Mesodermal cell (in vitro differentiated cells): ENCODE results near the gene CHMP1B. TPM values are rescaled to one million over a fixed set of nuclear protein-coding genes. Genes with fewer than 3 reads are reported as not detected.
A peak's percentile ranks its signal among the peaks of the same experiment; 100 is the strongest.

ENCODE experiments used
- H3K27ac ChIP-seq: 2 replicates; pipeline ENCODE4 v1.7.0; 2013; ENCODE audit warnings: mild to moderate bottlenecking, low read depth, low read length, moderate library complexity; ENCODE audit not compliant: severe bottlenecking
- H3K36me3 ChIP-seq: 2 replicates; pipeline ENCODE4 v1.7.1; 2013; ENCODE audit warnings: mild to moderate bottlenecking, low read length, moderate library complexity; ENCODE audit not compliant: control insufficient read depth, insufficient read depth
- H3K4me1 ChIP-seq: one replicate; pipeline ENCODE4 v1.7.1; 2013; ENCODE audit warnings: mild to moderate bottlenecking, low read length; ENCODE audit not compliant: insufficient read depth, control insufficient read depth, poor library complexity, severe bottlenecking
- H3K4me3 ChIP-seq: 2 replicates; pipeline ENCODE4 v1.7.0; 2013; ENCODE audit warnings: low read length, control low read depth, mild to moderate bottlenecking; ENCODE audit not compliant: insufficient read depth, poor library complexity, severe bottlenecking; ENCODE audit errors: extremely low read depth
- H3K9me3 ChIP-seq: 2 replicates; pipeline ENCODE4 v1.7.1; 2013; ENCODE audit warnings: mild to moderate bottlenecking, low read length, moderate library complexity; ENCODE audit not compliant: control insufficient read depth
- WGBS, 2 experiments: methylation state at CpG; one replicate each; pipeline ENCODE4 v1.1.5; 2013; ENCODE audit warnings: missing lambda C conversion rate in 2 of 2; ENCODE audit not compliant: insufficient coverage in 2 of 2; 5-methylcytosine and 5-hydroxymethylcytosine counted together
- polyA plus RNA-seq, 2 experiments: library from polyadenylated mRNA; stranded (reverse); fragments of 50-300 nt; gene quantifications; one replicate each; pipeline ENCODE4 v1.2.3, GENCODE V29; 2013

CHMP1B gene, protein sequence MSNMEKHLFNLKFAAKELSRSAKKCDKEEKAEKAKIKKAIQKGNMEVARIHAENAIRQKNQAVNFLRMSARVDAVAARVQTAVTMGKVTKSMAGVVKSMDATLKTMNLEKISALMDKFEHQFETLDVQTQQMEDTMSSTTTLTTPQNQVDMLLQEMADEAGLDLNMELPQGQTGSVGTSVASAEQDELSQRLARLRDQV
- polyA plus RNA-seq (2013, experiment 1 of 2): 40.1 TPM
- polyA plus RNA-seq (2013, experiment 2 of 2): 38.2 TPM

DNA sequence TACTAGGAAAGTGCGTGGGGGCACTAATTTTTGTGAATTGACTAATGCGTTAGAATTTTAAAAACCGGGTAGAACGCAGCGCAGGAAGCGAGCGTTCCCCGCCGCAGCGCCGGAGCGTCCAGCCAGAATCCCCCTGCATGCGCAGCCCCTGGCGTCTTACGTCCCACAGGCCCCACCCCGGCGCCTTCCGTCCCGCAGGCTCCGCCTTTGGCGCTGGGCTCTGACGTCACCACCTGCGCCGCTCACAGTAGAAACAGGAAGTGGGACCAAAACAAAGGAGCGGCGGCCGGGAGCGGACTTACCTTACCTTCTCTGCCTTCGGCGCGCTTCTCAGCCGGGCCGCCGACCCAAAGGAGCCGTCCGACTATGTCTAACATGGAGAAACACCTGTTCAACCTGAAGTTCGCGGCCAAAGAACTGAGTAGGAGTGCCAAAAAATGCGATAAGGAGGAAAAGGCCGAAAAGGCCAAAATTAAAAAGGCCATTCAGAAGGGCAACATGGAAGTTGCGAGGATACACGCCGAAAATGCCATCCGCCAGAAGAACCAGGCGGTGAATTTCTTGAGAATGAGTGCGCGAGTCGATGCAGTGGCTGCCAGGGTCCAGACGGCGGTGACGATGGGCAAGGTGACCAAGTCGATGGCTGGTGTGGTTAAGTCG, at the start of gene CHMP1B:
TSS of gene CHMP1B (plus strand) at position 268 of the 660 bp plus-strand sequence. CDS start at position 367, 99 bp downstream.
- H3K4me1 ChIP-seq: peaks cover 23% of the 10 kb centered on the region
- H3K4me3 ChIP-seq: peak within 1 kb of the TSS; percentile 97
- peak within 1 kb of the TSS; percentile 95 for H3K27ac ChIP-seq
- WGBS, 2 experiments: 0% methylated on average over 39 to 52 of the region's 53 CpGs
- no peaks in the 10 kb centered on the region for H3K9me3 ChIP-seq
- peaks cover 10% of the 10 kb centered on the region for H3K36me3 ChIP-seq

DNA sequence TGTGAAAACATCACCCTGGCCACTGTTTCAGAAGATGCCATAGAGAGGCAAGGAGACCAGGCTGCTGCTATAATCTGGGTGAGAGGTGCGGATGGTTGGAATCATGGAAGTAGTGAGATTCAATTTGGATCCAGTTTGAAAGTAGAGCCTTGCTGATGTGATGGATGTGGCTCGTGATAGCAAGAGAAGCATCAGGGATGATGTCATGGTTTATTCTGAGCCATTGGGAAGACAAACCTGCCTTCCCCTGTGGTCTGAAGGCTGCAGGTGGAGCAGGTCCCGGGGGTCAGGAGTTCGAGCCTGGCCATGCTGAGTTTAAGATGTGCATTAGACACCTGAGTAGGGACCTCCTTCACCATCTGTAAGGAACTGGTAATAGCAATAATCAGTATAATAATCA, 49.6 kb upstream of the CHMP1B start:
- Histone ChIP-seq H3K27ac (no peak overlapping the region), H3K4me3 (no peak overlapping the region), H3K9me3 (no peaks in the 10 kb centered on the region), H3K4me1 (peaks cover 8% of the 10 kb centered on the region), H3K36me3 (no peaks in the 10 kb centered on the region)
- 83 to 90% methylated on average over 2 to 4 of the region's 4 CpGs for WGBS, 2 experiments

DNA sequence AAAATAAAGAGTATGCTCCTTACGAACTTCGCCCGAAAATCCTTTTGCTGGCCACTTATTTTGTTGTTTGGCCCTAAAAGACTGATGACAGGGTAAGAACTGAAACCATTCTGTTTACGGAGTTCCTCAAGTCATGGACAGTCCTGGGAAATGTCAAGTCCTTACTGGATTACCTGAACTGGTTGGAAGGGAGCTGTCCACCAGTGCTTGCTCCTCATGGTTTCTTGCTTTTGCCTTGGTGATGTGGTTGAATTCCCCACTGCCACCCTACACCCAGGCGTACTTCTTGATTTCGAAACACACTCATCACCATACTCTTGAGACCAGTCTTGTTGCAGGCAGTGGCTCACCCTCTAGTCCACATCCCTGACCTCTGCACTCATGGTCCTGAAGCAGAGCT, 49.1 kb upstream of the CHMP1B start:
- peaks cover 12% of the 10 kb centered on the region for H3K4me1 ChIP-seq
- H3K9me3 ChIP-seq: no peaks in the 10 kb centered on the region
- H3K27ac ChIP-seq: no peak overlapping the region
- 81 to 85% methylated on average over 6 of the region's 6 CpGs for WGBS, 2 experiments
- H3K36me3 ChIP-seq: no peaks in the 10 kb centered on the region
- no peak overlapping the region for H3K4me3 ChIP-seq

DNA sequence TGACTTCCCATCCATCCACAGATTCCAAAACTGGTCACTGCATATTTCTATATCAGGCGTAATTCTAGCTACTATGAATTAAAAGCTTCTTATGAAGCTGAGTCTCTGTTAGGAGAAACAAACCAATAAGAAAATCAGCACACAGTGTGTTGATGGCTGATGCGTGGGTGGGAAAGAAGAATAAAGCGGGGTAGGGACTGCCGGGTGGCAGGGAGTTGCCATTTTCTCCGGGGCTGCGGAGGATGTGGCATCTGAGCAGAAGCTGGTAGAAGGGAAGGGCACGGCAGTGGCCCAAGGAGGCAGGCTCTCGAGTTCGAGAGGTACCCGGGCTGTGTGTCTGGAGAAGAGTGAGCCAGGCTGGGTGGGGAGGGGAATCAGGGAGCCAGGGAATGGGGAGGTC, 48.6 kb upstream of the CHMP1B start:
- 95 to 97% methylated on average over 6 to 9 of the region's 10 CpGs for WGBS, 2 experiments

DNA sequence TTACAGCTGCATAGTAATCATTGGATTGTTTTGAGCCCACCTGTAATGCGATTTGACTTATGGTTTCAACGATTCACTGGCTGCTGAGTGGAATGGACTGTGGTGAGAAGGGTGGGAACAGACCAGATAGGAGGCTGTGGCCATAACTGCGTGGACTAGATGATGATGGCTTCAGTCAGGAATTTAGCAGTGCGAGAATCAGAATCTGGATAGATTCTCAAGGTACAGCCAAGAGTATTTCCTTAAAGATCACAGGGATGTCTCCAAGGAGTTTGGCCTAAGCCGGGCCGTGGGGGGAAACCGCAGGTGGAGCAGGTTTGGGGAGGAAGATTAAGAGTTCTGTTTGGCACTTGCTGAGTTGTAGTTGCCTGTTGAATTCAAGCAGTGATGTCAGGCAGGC, 44.0 kb upstream of the CHMP1B start:
- Histone ChIP-seq H3K36me3 (no peaks in the 10 kb centered on the region), H3K27ac (peak overlapping the region; percentile 79), H3K4me1 (peaks cover 19% of the 10 kb centered on the region), H3K4me3 (no peak overlapping the region), H3K9me3 (no peaks in the 10 kb centered on the region)
- 91% methylated on average over 7 of the region's 7 CpGs for WGBS, 2 experiments

More for the DNA sequence above, 48.6 kb upstream of the CHMP1B start:
- no peaks in the 10 kb centered on the region for H3K36me3 ChIP-seq
- no peaks in the 10 kb centered on the region for H3K9me3 ChIP-seq
- peaks cover 17% of the 10 kb centered on the region for H3K4me1 ChIP-seq
- H3K27ac ChIP-seq: no peak overlapping the region
- no peak overlapping the region for H3K4me3 ChIP-seq

DNA sequence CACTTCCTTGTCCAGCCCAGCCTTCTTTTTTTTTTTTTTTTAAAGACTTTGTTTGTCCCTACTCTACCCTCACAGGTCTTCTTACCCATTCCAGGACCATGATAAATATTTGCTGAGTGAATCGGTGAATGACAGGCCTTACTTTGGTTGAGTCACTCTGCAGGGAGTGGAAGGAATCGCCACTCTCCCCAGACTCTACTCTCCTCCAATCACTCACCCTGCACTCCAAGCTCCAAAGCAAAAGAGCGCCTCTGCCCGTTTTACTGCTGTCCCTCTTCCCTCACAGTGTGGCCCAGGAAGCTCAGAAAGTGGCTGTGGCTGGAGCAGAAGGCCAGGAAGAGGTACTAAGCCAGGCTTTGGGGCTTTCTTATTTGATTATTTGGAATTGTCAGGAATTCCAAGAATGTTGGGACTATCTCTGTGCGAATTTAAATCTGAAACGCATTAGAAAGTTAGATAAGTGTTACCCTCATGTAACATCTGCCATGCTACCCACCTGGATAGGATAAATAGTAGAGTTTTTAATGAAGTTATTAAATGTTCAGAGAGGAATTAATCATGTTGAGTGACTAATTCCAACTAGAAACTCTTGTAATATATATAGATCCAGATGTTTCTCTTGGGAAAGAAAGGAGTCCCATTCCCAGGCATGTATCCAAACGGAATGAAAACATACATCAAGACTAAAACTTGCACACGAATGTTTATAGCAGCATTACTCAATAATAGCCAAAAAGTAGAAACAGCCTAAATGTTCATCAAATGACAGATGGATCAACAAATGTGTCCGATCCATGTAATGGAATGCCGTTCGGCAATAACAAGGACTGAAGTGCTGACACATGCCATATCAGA, 43.0 kb upstream of the CHMP1B start:
- Histone ChIP-seq H3K27ac (peak overlapping the region; percentile 79), H3K9me3 (no peaks in the 10 kb centered on the region), H3K4me1 (peaks cover 19% of the 10 kb centered on the region), H3K36me3 (no peaks in the 10 kb centered on the region), H3K4me3 (no peak overlapping the region)
- 96 to 97% methylated on average over 3 to 5 of the region's 11 CpGs for WGBS, 2 experiments

DNA sequence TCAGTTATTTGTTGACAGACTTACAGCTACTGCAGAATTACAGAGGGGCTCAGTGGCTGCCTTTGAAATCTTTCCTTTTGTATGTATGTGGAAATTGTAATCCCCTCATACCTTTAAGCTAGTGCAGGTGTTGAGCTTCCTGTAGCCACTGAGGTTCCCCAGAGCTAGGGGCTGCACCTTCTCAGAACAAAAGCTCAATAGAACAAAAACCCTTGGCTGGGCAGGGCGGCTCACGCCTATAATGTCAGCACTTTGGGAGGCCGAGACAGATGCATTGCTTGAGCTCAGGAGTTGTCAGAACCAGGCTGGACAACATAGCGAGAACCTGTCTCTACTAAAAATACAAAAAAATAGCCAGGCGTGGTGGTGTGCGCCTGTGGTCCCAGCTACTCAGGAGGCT, 41.3 kb upstream of the CHMP1B start:
- H3K27ac ChIP-seq: no peak overlapping the region
- no peaks in the 10 kb centered on the region for H3K36me3 ChIP-seq
- no peak overlapping the region for H3K4me3 ChIP-seq
- 90 to 98% methylated on average over 5 to 6 of the region's 6 CpGs for WGBS, 2 experiments
- no peaks in the 10 kb centered on the region for H3K9me3 ChIP-seq
- H3K4me1 ChIP-seq: peaks cover 19% of the 10 kb centered on the region

DNA sequence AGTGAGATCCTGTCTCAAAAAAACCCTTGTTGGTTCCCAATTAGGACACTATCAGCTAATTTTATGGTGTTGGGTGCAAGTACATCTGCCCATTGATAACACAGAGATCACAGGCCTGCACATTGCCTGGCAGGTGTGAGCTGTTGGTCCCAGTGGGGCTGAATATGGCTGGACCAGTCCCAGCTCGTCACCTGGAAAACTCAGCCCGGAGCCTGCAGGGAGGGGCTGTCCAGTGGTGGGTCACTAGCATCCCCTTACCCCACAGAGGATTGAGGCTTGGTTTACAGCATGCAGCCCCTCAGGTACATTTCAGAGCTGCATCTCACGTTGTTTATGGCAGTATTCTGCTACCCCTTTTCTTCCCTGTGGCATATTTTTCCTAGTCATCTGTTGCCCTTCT, 40.8 kb upstream of the CHMP1B start:
- H3K9me3 ChIP-seq: no peaks in the 10 kb centered on the region
- H3K4me1 ChIP-seq: peaks cover 19% of the 10 kb centered on the region
- WGBS, 2 experiments: 84 to 86% methylated on average over 2 to 3 of the region's 3 CpGs
- no peak overlapping the region for H3K27ac ChIP-seq
- H3K4me3 ChIP-seq: no peak overlapping the region
- no peaks in the 10 kb centered on the region for H3K36me3 ChIP-seq

DNA sequence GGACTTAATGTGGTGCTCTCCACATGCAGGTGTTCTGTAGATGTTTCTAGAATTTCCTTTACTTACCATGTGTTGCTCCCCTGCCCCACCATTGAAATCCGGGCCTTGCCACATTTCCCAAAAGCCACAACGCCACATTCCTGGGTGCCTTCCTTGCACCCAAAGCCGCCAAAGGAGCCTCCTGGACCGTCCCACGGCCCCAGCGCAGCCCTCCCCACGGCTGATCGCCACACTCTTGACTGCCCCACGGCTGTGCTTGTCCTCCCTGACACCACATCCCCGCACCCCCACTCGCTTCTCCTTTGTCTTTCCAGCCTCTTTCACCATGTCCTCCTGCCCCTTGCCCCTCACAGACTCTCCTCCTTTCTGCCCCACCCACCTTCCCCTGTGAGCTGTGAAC, 40.2 kb upstream of the CHMP1B start:
- Histone ChIP-seq H3K9me3 (no peaks in the 10 kb centered on the region), H3K27ac (no peak overlapping the region), H3K4me3 (no peak overlapping the region), H3K36me3 (no peaks in the 10 kb centered on the region), H3K4me1 (peaks cover 16% of the 10 kb centered on the region)
- whole genome bisulfite sequencing, 2 experiments: 90 to 92% methylated on average over 11 of the region's 11 CpGs

DNA sequence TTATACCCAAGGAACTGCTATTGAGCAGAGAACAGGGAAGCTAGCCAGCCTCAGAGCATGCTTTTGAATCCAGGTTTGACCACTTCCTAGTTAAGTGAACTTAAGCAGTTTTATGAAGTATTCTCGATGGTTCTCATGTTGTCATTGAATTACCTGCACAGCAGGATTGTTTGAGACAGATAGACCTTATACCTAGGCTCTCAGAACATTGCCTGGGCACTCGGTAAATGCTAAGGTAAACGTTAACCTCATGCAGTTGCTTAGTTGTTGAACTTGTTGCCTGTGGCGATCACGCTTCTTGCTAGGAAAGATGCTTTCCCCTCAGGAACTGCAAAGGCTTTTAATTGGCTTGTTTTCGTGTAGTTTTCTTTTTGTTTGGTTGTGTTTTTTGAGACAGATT, 34.0 kb upstream of the CHMP1B start:
- Histone ChIP-seq H3K27ac (no peak overlapping the region), H3K9me3 (no peaks in the 10 kb centered on the region), H3K4me1 (no peaks in the 10 kb centered on the region), H3K4me3 (no peak overlapping the region), H3K36me3 (no peaks in the 10 kb centered on the region)
- 88 to 90% methylated on average over 4 to 5 of the region's 6 CpGs for WGBS, 2 experiments
